Natural killer cell (primary cell): ENCODE measurements around the gene RHOD. TPM values are rescaled to one million over a fixed set of nuclear protein-coding genes. Genes with fewer than 3 reads are reported as not detected.

Experiments used
- ATAC-seq, 3 donors: fragments of 150-1000 bp in 2 of 3; fragments of 200-7000 bp in 1 of 3; cut with Tn5 transposase; 1 replicate in 1 of 3; 2 replicates in 2 of 3; pipeline ENCODE4 v1.10.0; 2021; ENCODE audit warnings: mild to moderate bottlenecking in 2 of 3, moderate library complexity in 2 of 3
- DNase-seq, 2 donors: peaks; one replicate each; pipeline versions ENCODE4 v3.0.0 to v3.0.0-alpha.2; 2013 to 2021; ENCODE audit warnings: mixed read lengths in 1 of 2
- H3K27ac ChIP-seq: one replicate; pipeline ENCODE4 v1.5.1; 2013; ENCODE audit warnings: mild to moderate bottlenecking, low read length
- H3K27me3 ChIP-seq: one replicate; pipeline ENCODE4 v1.6.1; 2013; ENCODE audit warnings: low read length; ENCODE audit not compliant: control insufficient read depth, insufficient read depth
- H3K36me3 ChIP-seq: one replicate; pipeline ENCODE4 v1.6.1; 2013; ENCODE audit warnings: low read length; ENCODE audit not compliant: control insufficient read depth, insufficient read depth
- H3K4me1 ChIP-seq: one replicate; pipeline ENCODE4 v1.6.1; 2013; ENCODE audit warnings: low read length; ENCODE audit not compliant: control insufficient read depth, insufficient read depth
- H3K4me3 ChIP-seq: one replicate; pipeline ENCODE4 v1.5.1; 2013; ENCODE audit warnings: low read length
- H3K9me3 ChIP-seq: one replicate; pipeline ENCODE4 v1.6.1; 2013; ENCODE audit warnings: low read length; ENCODE audit not compliant: control insufficient read depth, insufficient read depth
- H3K27ac Mint-ChIP-seq, 2 donors: one replicate each; pipeline ENCODE4 v1.8.0; 2022; ENCODE audit warnings: mild to moderate bottlenecking in 2 of 2, mixed read lengths in 2 of 2, moderate library complexity in 1 of 2
- H3K27me3 Mint-ChIP-seq, 2 donors: one replicate each; pipeline ENCODE4 v1.8.0; 2022; ENCODE audit warnings: low read depth in 2 of 2, mixed read lengths in 2 of 2
- H3K36me3 Mint-ChIP-seq: one replicate; pipeline ENCODE4 v1.8.0; 2022; ENCODE audit warnings: mixed read lengths
- H3K4me1 Mint-ChIP-seq, 2 donors: one replicate each; pipeline ENCODE4 v1.8.0; 2022; ENCODE audit warnings: mixed read lengths in 2 of 2
- H3K4me3 Mint-ChIP-seq: one replicate; pipeline ENCODE4 v1.8.0; 2022; ENCODE audit warnings: mild to moderate bottlenecking, moderate library complexity, mixed read lengths
- H3K9me3 Mint-ChIP-seq, 2 donors: one replicate each; pipeline ENCODE4 v1.8.0; 2022; ENCODE audit warnings: mixed read lengths in 2 of 2
- CTCF ChIP-seq: fragments of 200-600 bp; IDR thresholded peaks from one replicate; pipeline ENCODE4 v1.8.0; 2022; ENCODE audit warnings: antibody characterized with exemption
- WGBS: methylation state at CpG from one replicate; pipeline ENCODE4 v1.1.7; 2013; ENCODE audit warnings: missing lambda C conversion rate; ENCODE audit not compliant: insufficient coverage; 5-methylcytosine and 5-hydroxymethylcytosine counted together
- intact Hi-C: fragments of 100-400 bp; cut with micrococcal nuclease; formaldehyde crosslinking; loops from one replicate; pipeline ENCODE4 v1.14.2; 2022
- total RNA-seq, 4 donors: library from RNA; stranded (reverse); fragments of 120-200 nt in 1 of 4; gene quantifications; one replicate each; pipeline versions ENCODE4 v1.2.3 to v1.2.4, GENCODE V29; 2013 to 2022

Gene RHOD
- total RNA-seq, 3 donors from 2014 or later (not counting 1 experiment from before 2014, with no cell fraction given) = not detected

DNA sequence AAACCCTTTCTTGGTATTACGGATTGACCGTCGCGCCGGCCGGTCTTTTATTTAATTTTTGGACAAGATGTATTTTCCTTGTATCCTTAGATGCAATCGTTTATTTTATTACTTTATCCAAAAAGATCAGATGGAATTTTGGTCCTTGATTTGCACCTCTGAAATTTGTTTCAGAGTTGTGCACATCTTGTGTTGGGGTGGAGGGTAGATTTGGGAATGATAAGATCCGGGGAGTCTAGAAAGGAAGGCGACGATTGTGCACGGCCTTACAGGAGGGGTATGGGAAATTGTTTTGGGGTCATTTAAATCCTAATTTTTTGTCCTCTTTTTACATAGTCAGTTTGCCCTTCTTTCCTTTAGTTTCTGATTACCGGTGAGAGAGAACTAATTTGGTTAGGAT, 63.8 kb downstream of the RHOD start:
- Mint-ChIP-seq H3K9me3 (no peaks in the 10 kb centered on the region), H3K4me3 (peak overlapping the region; percentile 97), H3K27ac (peak overlapping the region; percentile 91 to 97), H3K27me3 (no peaks in the 10 kb centered on the region), H3K4me1 (peaks cover 23 to 24% of the 10 kb centered on the region in 2 donors), H3K36me3 (no peaks in the 10 kb centered on the region)
- no peak for TF ChIP-seq CTCF
- peaks cover 9% of the 10 kb centered on the region for H3K36me3 ChIP-seq
- DNase-seq (no peak), ATAC-seq (no peak)
- H3K9me3 ChIP-seq = no peaks in the 10 kb centered on the region
- H3K4me1 ChIP-seq = peaks cover 29% of the 10 kb centered on the region
- intact Hi-C loops = no loop called here
- peak overlapping the region; percentile 56 for H3K27ac ChIP-seq
- 4% methylated on average over 4 of the region's 12 CpGs for WGBS
- no peaks in the 10 kb centered on the region for H3K27me3 ChIP-seq
- H3K4me3 ChIP-seq = peak overlapping the region; percentile 90

DNA sequence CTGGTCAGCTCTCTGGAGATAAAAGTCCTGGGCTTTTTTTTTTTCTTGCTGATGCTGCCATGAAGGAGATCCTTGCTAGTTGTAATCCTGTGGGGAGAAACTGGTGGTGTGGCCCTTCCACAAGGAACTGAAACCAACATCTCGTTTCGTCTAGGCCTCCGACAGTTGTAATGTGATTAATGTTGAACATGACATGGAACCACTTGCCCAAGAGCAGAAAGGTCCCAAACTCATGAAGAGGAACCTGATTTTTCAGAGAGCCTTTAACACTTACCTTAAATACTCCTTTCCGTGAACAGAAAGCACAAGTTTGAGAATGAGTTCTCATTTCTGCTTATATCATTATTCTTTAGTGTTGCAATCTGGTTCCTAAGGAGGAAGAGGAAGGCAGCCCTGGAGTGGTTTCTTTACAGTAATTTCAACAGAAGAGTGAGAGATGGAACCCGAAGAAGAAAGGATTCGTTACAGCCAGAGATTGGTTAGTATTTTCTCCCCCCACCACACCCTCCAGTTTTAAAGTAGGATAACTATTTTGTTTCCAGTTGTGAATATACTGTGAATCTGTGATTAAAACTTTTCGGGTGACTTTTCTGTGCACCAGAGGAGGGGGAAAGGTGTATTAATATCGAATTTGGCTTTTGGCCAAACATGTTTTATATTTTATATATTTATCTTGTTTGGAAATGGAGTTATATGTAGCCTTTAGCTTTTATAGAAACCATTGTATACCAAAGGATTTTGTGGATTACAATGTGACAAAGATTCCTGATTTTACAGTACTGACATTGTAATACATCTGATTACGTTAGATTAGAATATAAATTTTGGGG, 64.4 kb downstream of the RHOD start:
- Histone ChIP-seq H3K27ac (peak overlapping the region; percentile 56), H3K36me3 (peaks cover 9% of the 10 kb centered on the region), H3K4me3 (peak overlapping the region; percentile 90), H3K4me1 (peaks cover 29% of the 10 kb centered on the region), H3K27me3 (no peaks in the 10 kb centered on the region), H3K9me3 (no peaks in the 10 kb centered on the region)
- 22% methylated on average over 6 of the region's 9 CpGs for WGBS
- Mint-ChIP-seq H3K27me3 (no peaks in the 10 kb centered on the region), H3K4me3 (peak overlapping the region; percentile 97), H3K27ac (peak overlapping the region; percentile 91 to 97), H3K36me3 (no peaks in the 10 kb centered on the region), H3K4me1 (peaks cover 23 to 24% of the 10 kb centered on the region in 2 donors), H3K9me3 (no peaks in the 10 kb centered on the region)
- DNase-seq (peak in 1 of 2 donors; percentile 41), ATAC-seq (no peak)
- TF ChIP-seq CTCF = no peak
- intact Hi-C loops = no loop called here

Other genes with a start within 250 kb of the RHOD start
- gene RCE1, start 213.4 kb upstream of the RHOD start, total RNA-seq = 10 to 100 TPM; 41.3 to 47.0 (median 41.7) TPM
- gene LRFN4, start 199.8 kb upstream of the RHOD start, total RNA-seq = 1 to 10 TPM; 1.2 to 3.4 (median 2.0) TPM
- 1 to 10 TPM; 4.1 to 5.9 (median 4.6) TPM for gene PC, start 98.5 kb upstream of the RHOD start, total RNA-seq
- gene C11orf86, start 81.5 kb upstream of the RHOD start, total RNA-seq = not detected
- gene SYT12, start 33.7 kb upstream of the RHOD start, total RNA-seq = not detected
- gene KDM2A, start 62.4 kb downstream of the RHOD start, total RNA-seq = 100 to 1,000 TPM; 268 to 312 (median 283) TPM
- 100 to 1,000 TPM; 390 to 482 (median 441) TPM for gene GRK2, start 209.6 kb downstream of the RHOD start, total RNA-seq
- gene ANKRD13D, start 232.5 kb downstream of the RHOD start, total RNA-seq = 100 to 1,000 TPM; 212 to 316 (median 231) TPM
- gene SSH3, start 246.7 kb downstream of the RHOD start, total RNA-seq = 10 to 100 TPM; 34.3 to 42.7 (median 38.1) TPM